Suprapubic skin (tissue), 4 donors: ENCODE data around the gene RPUSD3. TPM values are rescaled to one million over a fixed set of nuclear protein-coding genes. Genes with fewer than 3 reads are reported as not detected.

Experiments
- DNase-seq, 2 donors: peaks; one replicate each; pipeline ENCODE4 v3.0.0-alpha.2; 2019; ENCODE audit warnings: low spot score in 2 of 2
- H3K27ac ChIP-seq: fragments of 200-600 bp; sonication (generic); one replicate; pipeline ENCODE4 v1.5.1; 2019
- H3K27me3 ChIP-seq: fragments of 200-600 bp; sonication (generic); one replicate; pipeline ENCODE4 v1.5.1; 2019
- H3K36me3 ChIP-seq: fragments of 200-600 bp; sonication (generic); one replicate; pipeline ENCODE4 v1.5.1; 2019
- H3K4me1 ChIP-seq: fragments of 200-600 bp; sonication (generic); one replicate; pipeline ENCODE4 v1.5.1; 2019
- H3K4me3 ChIP-seq: fragments of 200-600 bp; sonication (generic); one replicate; pipeline ENCODE4 v1.5.1; 2019; ENCODE audit warnings: mild to moderate bottlenecking
- H3K9me3 ChIP-seq: fragments of 200-600 bp; sonication (generic); one replicate; pipeline ENCODE4 v1.5.1; 2019
- CTCF ChIP-seq, 2 donors: fragments of 200-600 bp in 1 of 2; fragments of 450-650 bp in 1 of 2; sonication (generic) in 1 of 2; IDR thresholded peaks; one replicate each; pipeline ENCODE4 v1.5.1; 2016 to 2019; ENCODE audit warnings: antibody characterized with exemption in 2 of 2, mild to moderate bottlenecking in 1 of 2, moderate library complexity in 1 of 2
- EP300 ChIP-seq: sonication (generic); formaldehyde crosslinking; IDR thresholded peaks from one replicate; pipeline ENCODE4 v1.6.1; 2017; ENCODE audit warnings: antibody characterized with exemption
- POLR2A ChIP-seq, 2 donors: fragments of 450-650 bp; IDR thresholded peaks; one replicate each; pipeline ENCODE4 v1.6.1; 2017; ENCODE audit warnings: antibody characterized with exemption in 2 of 2, mild to moderate bottlenecking in 2 of 2, moderate library complexity in 2 of 2
- POLR2AphosphoS5 ChIP-seq, 3 donors: sonication (generic); formaldehyde crosslinking; IDR thresholded peaks; one replicate each; pipeline ENCODE4 v1.6.1; 2017; ENCODE audit warnings: antibody characterized with exemption in 3 of 3
- WGBS: methylation state at CpG from one replicate; pipeline ENCODE4 v1.1.5; 2018; 5-methylcytosine and 5-hydroxymethylcytosine counted together
- total RNA-seq, 4 donors: library from RNA; depleted of rRNA; stranded (reverse); fragments of >200 nt; gene quantifications; one replicate each; pipeline ENCODE4 v1.1.0, GENCODE V29; 2016

RPUSD3 gene
- total RNA-seq, 4 donors from 2014 or later: 34.8 to 46.5 (median 42.1) TPM

- H3K27ac ChIP-seq: peak within 1 kb of the TSS; percentile 93
- WGBS: under 1% methylated on average over 36 of the region's 65 CpGs
- H3K4me3 ChIP-seq: peak within 1 kb of the TSS; percentile 85
- TF ChIP-seq CTCF (IDR thresholded peaks at IDR 0.05) (peak in 1 of 2 donors; percentile 17), POLR2AphosphoS5 (IDR thresholded peaks at IDR 0.05) (peak in 2 of 3 donors; percentile 70 to 85), POLR2A (IDR thresholded peaks at IDR 0.05) (peak; percentile 17 to 65), EP300 (no peak)
- peaks cover 28% of the 10 kb centered on the region for H3K4me1 ChIP-seq
- H3K9me3 ChIP-seq: no peaks in the 10 kb centered on the region
- no peaks in the 10 kb centered on the region for H3K27me3 ChIP-seq
- peak; percentile 96 for DNase-seq
- H3K36me3 ChIP-seq: peaks cover 29% of the 10 kb centered on the region
These were observed 51.2 kb downstream of the RPUSD3 start, which contains the start of the genes ARPC4 and TADA3 for GRCh38 chr3:9792405-9793160. TSS of gene ARPC4 (plus strand) at chr3:9793082. CDS start at chr3:9793122, 40 bp downstream. TSS of gene TADA3 (minus strand) at chr3:9792473. CDS start at chr3:9791466, 1,007 bp downstream.

- Histone ChIP-seq H3K4me1 (peaks cover 28% of the 10 kb centered on the region), H3K4me3 (peak overlapping the region; percentile 85), H3K27ac (peak overlapping the region; percentile 93), H3K27me3 (no peaks in the 10 kb centered on the region), H3K36me3 (peaks cover 30% of the 10 kb centered on the region), H3K9me3 (no peaks in the 10 kb centered on the region)
- WGBS: 17% methylated on average over 12 of the region's 14 CpGs
- DNase-seq: no peak
- no peak for TF ChIP-seq POLR2AphosphoS5 (IDR thresholded peaks at IDR 0.05)
- no peak for TF ChIP-seq CTCF (IDR thresholded peaks at IDR 0.05)
- TF ChIP-seq EP300: no peak
These were observed 51.9 kb downstream of the RPUSD3 start for GRCh38 chr3:9791790-9792404.

GRCh38 chr3:9791127-9791526 lies 52.7 kb downstream of the RPUSD3 start:
- Histone ChIP-seq H3K4me1 (peaks cover 28% of the 10 kb centered on the region), H3K4me3 (no peak overlapping the region), H3K27me3 (no peaks in the 10 kb centered on the region), H3K27ac (no peak overlapping the region), H3K9me3 (no peaks in the 10 kb centered on the region), H3K36me3 (peaks cover 38% of the 10 kb centered on the region)
- no peak for DNase-seq
- WGBS: 86% methylated on average over 11 of the region's 11 CpGs
- TF ChIP-seq POLR2AphosphoS5 (IDR thresholded peaks at IDR 0.05): no peak
- no peak for TF ChIP-seq POLR2A (IDR thresholded peaks at IDR 0.05)
- no peak for TF ChIP-seq EP300
- TF ChIP-seq CTCF (IDR thresholded peaks at IDR 0.05): no peak

Other genes with a start within 250 kb of the RPUSD3 start
- gene MTMR14, start 194.5 kb downstream of the RPUSD3 start, total RNA-seq: 10 to 100 TPM; 27.9 to 45.3 (median 32.7) TPM
- gene CPNE9, start 140.2 kb downstream of the RPUSD3 start, total RNA-seq: 1 to 10 TPM in 2 of 4 donors, under 1 TPM in 2; 0.49 to 3.4 (median 2.1) TPM
- gene BRPF1, start 112.3 kb downstream of the RPUSD3 start, total RNA-seq: 10 to 100 TPM; 24.6 to 35.6 (median 29.4) TPM
- gene OGG1, start 94.1 kb downstream of the RPUSD3 start, total RNA-seq: 10 to 100 TPM; 15.7 to 29.6 (median 25.5) TPM
- 10 to 100 TPM in 1 of 4 donors, 1 to 10 TPM in 3; 3.3 to 13.0 (median 5.2) TPM for gene CAMK1, start 74.1 kb downstream of the RPUSD3 start, total RNA-seq
- gene TADA3, start 51.5 kb downstream of the RPUSD3 start, total RNA-seq: 10 to 100 TPM; 27.6 to 45.0 (median 38.8) TPM
- 100 to 1,000 TPM; 107 to 132 (median 124) TPM for gene ARPC4, start 50.9 kb downstream of the RPUSD3 start, total RNA-seq
- gene TTLL3, start 33.7 kb downstream of the RPUSD3 start, total RNA-seq: 100 to 1,000 TPM in 2 of 4 donors, 10 to 100 TPM in 2; 42.4 to 286 (median 83.3) TPM
- 10 to 100 TPM; 12.5 to 34.7 (median 26.1) TPM for gene CIDEC, start 36.2 kb upstream of the RPUSD3 start, total RNA-seq
- gene JAGN1, start 46.6 kb upstream of the RPUSD3 start, total RNA-seq: 10 to 100 TPM; 29.5 to 71.3 (median 49.8) TPM
- gene IL17RE, start 58.8 kb upstream of the RPUSD3 start, total RNA-seq: 100 to 1,000 TPM in 1 of 4 donors, 10 to 100 TPM in 3; 49.2 to 116 (median 77.8) TPM
- 100 to 1,000 TPM in 3 of 4 donors, 10 to 100 TPM in 1; 92.5 to 185 (median 137) TPM for gene IL17RC, start 73.1 kb upstream of the RPUSD3 start, total RNA-seq
- gene CRELD1, start 89.8 kb upstream of the RPUSD3 start, total RNA-seq: 10 to 100 TPM; 18.9 to 46.7 (median 26.0) TPM
- gene PRRT3, start 108.4 kb upstream of the RPUSD3 start, total RNA-seq: 1 to 10 TPM; 2.5 to 6.1 (median 3.0) TPM
- 10 to 100 TPM; 41.8 to 82.1 (median 77.5) TPM for gene EMC3, start 142.8 kb upstream of the RPUSD3 start, total RNA-seq
- 10 to 100 TPM in 2 of 4 donors, 1 to 10 TPM in 2; 4.9 to 23.2 (median 10.5) TPM for gene FANCD2, start 182.4 kb upstream of the RPUSD3 start, total RNA-seq